Pancreas (tissue), 10 donors: Measurements from ENCODE around the gene LEAP2. TPM values are rescaled to one million over a fixed set of nuclear protein-coding genes. Genes with fewer than 3 reads are reported as not detected.

ENCODE experiments used
- ATAC-seq, 4 donors: fragments of 200-7000 bp; cut with Tn5 transposase; one replicate each; pipeline versions ENCODE4 v1.8.0 to v1.9.1; 2020; ENCODE audit warnings: mild to moderate bottlenecking in 4 of 4, moderate library complexity in 4 of 4
- DNase-seq, 6 donors: peaks; one replicate each; pipeline ENCODE4 v3.0.0-alpha.2; 2020
- FAIRE-seq: peaks from 2 replicates; lab custom pipeline; 2012; peaks lifted over from hg19 to GRCh38; lab: Jason Lieb, UNC
- H3K27ac ChIP-seq, 4 donors: fragments of 200-600 bp; sonication (generic); 1 replicate in 3 of 4; 2 replicates in 1 of 4; pipeline versions ENCODE4 v1.5.0 to v1.8.0; 2020
- H3K27me3 ChIP-seq, 4 donors: fragments of 200-600 bp; one replicate each; pipeline ENCODE4 v1.8.0; 2021
- H3K36me3 ChIP-seq, 3 donors: fragments of 200-600 bp; sonication (generic) in 1 of 3; one replicate each; pipeline versions ENCODE4 v1.5.0 to v1.8.0; 2020 to 2021
- H3K4me1 ChIP-seq, 3 donors: fragments of 200-600 bp; one replicate each; pipeline ENCODE4 v1.8.0; 2021
- H3K4me3 ChIP-seq, 4 donors: fragments of 200-600 bp; sonication (generic) in 2 of 4; one replicate each; pipeline versions ENCODE4 v1.5.0 to v1.8.0; 2020 to 2021
- H3K9me3 ChIP-seq, 4 donors: fragments of 200-600 bp; one replicate each; pipeline ENCODE4 v1.8.0; 2021
- WGBS, 2 donors: extraction: QIAGEN DNeasy Blood & Tissue Kit; methylation state at CpG; one replicate each; pipeline ENCODE4 v1.1.7; 2013; 5-methylcytosine and 5-hydroxymethylcytosine counted together
- intact Hi-C, 3 donors: fragments of 100-400 bp; cut with DNase I; formaldehyde crosslinking; loops; one replicate each; pipeline versions ENCODE4 v1.11.1 to v1.14.2; 2022
- polyA plus RNA-seq, 2 donors: library from polyadenylated mRNA; stranded (reverse); fragments of 200-250 nt; gene quantifications; one replicate each; pipeline ENCODE4 v1.2.3, GENCODE V29; 2013
- total RNA-seq, 6 donors: library from RNA; stranded (reverse); fragmentation: NEBNext Ultra II Directional in 4 of 6; extraction: Animal tissue kit (Norgen Biotek cat#: 25700) in 4 of 6; gene quantifications; one replicate each; pipeline versions ENCODE4 v1.2.1 to v1.2.4, GENCODE V29; 2021 to 2023
- TF ChIP-seq, protein P1 (sequence below), 4 donors: fragments of 200-600 bp; sonication (generic) in 3 of 4; IDR thresholded peaks; one replicate each; pipeline versions ENCODE4 v1.5.0 to v1.8.0; 2021; ENCODE audit warnings: antibody characterized with exemption in 4 of 4
- donor health status: healthy with polysubstance abuse.
- donor health status: DM: no; HTN: no; CAD: no; lungs with moderate emphysema.
- donor health status: DM: no; HTN: no; CAD: no.
- donor health status: control.
- donor health status: control.
- donor health status: Bipolar disorder and iron deficiency.
- donor health status: DM: yes; HTN: yes; CAD: no.
- donor health status: DM: no; HTN: no; CAD: no.
- donor health status: DM: no; HTN: no; CAD: no.
- donor health status: DM: yes; HTN: yes; CAD: no.

LEAP2 gene
- total and polyA plus RNA-seq, 8 donors, result 0.55 to 3.9 (median 1.4) TPM

DNA sequence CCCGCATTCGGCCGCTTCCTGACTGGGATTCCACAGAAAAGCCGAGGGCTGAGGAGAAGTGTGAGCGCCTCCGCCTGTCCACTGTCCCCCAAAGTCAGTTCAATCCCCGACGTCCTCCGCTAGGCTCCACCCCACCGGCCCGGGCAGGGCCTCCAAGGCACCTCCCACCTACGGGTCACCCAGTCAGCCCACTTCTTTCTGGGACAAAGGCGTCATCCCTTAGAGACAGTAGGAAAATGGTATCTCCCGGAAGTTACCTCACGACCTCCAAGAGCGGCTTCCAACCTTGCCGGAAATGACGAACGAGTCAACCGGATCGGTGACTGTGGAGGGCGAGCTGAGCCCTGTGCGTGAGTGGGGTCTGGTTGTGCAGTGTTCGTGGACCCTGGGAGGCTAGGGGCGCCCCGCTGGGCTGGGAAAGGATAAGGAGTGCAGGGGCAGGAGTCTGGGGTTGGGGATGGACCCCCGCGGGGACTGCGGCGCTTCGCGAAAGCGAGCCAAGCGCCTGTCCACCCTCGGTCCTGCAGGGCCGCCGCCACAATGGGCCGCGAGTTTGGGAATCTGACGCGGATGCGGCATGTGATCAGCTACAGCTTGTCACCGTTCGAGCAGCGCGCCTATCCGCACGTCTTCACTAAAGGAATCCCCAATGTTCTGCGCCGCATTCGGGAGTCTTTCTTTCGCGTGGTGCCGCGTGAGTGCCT is 7.0 kb upstream of the LEAP2 start, which contains the start of the genes GDF9 and UQCRQ:
Gene GDF9, minus strand, starts transcription at position 128 of the 704 bp plus-strand sequence. CDS start 1,936 bp downstream, outside the sequence.
Gene UQCRQ, plus strand, starts transcription at position 301 of the 704 bp plus-strand sequence. Its CDS starts 240 bp downstream, at position 541.
- peak; percentile 91 for FAIRE-seq
- H3K4me3 ChIP-seq, result peak within 1 kb of the TSS; percentile 62 to 90 (median 76)
- peaks cover 0 to 16% (median 0%) of the 10 kb centered on the region in 3 donors for H3K4me1 ChIP-seq
- TF ChIP-seq, protein P1, sequence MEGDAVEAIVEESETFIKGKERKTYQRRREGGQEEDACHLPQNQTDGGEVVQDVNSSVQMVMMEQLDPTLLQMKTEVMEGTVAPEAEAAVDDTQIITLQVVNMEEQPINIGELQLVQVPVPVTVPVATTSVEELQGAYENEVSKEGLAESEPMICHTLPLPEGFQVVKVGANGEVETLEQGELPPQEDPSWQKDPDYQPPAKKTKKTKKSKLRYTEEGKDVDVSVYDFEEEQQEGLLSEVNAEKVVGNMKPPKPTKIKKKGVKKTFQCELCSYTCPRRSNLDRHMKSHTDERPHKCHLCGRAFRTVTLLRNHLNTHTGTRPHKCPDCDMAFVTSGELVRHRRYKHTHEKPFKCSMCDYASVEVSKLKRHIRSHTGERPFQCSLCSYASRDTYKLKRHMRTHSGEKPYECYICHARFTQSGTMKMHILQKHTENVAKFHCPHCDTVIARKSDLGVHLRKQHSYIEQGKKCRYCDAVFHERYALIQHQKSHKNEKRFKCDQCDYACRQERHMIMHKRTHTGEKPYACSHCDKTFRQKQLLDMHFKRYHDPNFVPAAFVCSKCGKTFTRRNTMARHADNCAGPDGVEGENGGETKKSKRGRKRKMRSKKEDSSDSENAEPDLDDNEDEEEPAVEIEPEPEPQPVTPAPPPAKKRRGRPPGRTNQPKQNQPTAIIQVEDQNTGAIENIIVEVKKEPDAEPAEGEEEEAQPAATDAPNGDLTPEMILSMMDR (IDR thresholded peaks at IDR 0.05), result no peak
- H3K27ac ChIP-seq, result peak within 1 kb of the TSS; percentile 91 to 96 (median 94)
- ATAC-seq, result peak; percentile 97 to 99 (median 98)
- no peaks in the 10 kb centered on the region for H3K9me3 ChIP-seq
- no peaks in the 10 kb centered on the region for H3K27me3 ChIP-seq
- WGBS, 2 donors, result 0 to 1% methylated on average over 54 to 55 of the region's 55 CpGs
- peaks cover 0 to 3% (median 0%) of the 10 kb centered on the region in 3 donors for H3K36me3 ChIP-seq
- intact Hi-C loops, result no loop called here
- peak; percentile 89 to 99 (median 96) for DNase-seq

DNA sequence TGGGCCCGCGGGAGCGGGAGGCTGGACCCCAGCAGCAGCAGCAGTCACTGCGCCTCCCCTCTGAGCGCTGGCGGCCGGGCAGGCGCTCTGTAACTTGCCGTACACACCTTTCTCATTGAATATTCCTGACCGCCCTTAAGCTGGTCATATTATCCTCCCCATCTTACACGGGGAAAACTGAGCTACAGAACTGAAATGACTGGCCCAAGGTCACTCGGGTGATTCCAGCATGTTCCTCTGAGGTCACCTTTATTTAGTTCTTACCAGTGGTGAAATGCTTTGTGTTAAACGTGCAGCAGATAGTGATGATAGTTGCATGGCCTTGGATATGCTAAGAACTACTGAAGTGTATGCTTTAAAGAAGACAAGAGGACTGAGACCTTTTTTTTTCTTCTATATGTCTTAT is 6.4 kb upstream of the LEAP2 start:
- FAIRE-seq (no peak), DNase-seq (no peak), ATAC-seq (peak in 1 of 4 donors; percentile 14)
- Histone ChIP-seq H3K36me3 (peaks cover 0 to 3% (median 0%) of the 10 kb centered on the region in 3 donors), H3K4me3 (peak overlapping the region; percentile 62 to 90 (median 76)), H3K27ac (peak overlapping the region; percentile 91 to 96 (median 94)), H3K9me3 (no peaks in the 10 kb centered on the region), H3K27me3 (no peaks in the 10 kb centered on the region), H3K4me1 (peaks cover 0 to 17% (median under 1%) of the 10 kb centered on the region in 3 donors)
- intact Hi-C loops, result no loop called here
- TF ChIP-seq, protein P1 (IDR thresholded peaks at IDR 0.05), result no peak
- WGBS, 2 donors, result 0 to 1% methylated on average over 13 of the region's 13 CpGs

DNA sequence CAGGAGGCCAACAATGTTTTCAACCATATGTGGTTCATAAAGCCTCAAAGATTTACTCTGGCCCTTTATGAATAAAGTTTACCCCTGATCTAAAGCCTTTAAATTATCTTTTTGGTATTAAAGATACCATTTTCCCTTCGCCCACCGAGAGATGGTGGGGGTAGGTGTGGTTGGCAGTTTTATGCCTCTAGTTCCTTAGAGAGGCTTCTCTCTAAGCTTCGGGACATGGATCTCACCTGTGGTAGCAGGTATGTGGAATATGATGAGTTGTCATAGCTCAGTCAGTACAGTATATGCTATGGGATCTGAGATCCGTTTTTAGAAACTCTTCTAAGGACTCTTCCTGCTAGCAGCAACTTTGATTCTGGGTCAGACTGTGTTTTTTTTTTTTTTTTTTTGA is 4.7 kb upstream of the LEAP2 start:
- no peak for ATAC-seq
- H3K27ac ChIP-seq, result no peak overlapping the region
- intact Hi-C loops, result no loop called here

DNA sequence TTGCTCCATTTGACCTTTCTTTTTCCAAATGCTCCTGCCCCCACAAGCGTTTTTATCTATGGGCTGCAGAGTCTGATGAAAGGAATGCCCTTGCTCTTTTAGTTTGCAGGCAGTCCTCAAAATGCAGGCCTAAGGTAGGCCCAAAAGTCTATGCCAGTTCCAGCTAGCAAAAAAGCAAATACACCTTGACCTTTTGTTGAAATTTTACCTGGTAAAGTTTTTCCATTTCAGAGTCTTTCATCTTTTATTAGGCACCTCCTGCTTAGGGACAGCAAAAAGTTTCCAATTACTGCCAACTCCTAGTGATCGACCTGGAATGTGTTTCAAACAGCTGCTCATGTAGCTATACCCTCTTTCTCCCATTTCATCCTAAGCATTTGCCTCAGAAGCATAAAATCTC is 2.7 kb upstream of the LEAP2 start:
- DNase-seq (no peak), FAIRE-seq (no peak), ATAC-seq (no peak)
- 25 to 29% methylated on average over 2 of the region's 2 CpGs for WGBS, 2 donors
- intact Hi-C loops, result no loop called here
- no peaks in the 10 kb centered on the region for H3K9me3 ChIP-seq
- peaks cover 0 to 3% (median 0%) of the 10 kb centered on the region in 3 donors for H3K36me3 ChIP-seq
- peak overlapping the region in 1 of 4 donors; percentile 5 for H3K27ac ChIP-seq
- peaks cover 7 to 31% (median 12%) of the 10 kb centered on the region in 3 donors for H3K4me1 ChIP-seq
- TF ChIP-seq, protein P1 (IDR thresholded peaks at IDR 0.05), result no peak
- no peaks in the 10 kb centered on the region for H3K27me3 ChIP-seq
- no peak overlapping the region for H3K4me3 ChIP-seq

More for the DNA sequence above, 4.7 kb upstream of the LEAP2 start:
- Histone ChIP-seq H3K36me3 (peaks cover 0 to 3% (median 0%) of the 10 kb centered on the region in 3 donors), H3K4me3 (no peak overlapping the region), H3K4me1 (peaks cover 7 to 30% (median 12%) of the 10 kb centered on the region in 3 donors), H3K27me3 (no peaks in the 10 kb centered on the region), H3K9me3 (no peaks in the 10 kb centered on the region)
- no peak for DNase-seq
- TF ChIP-seq, protein P1 (IDR thresholded peaks at IDR 0.05), result no peak
- no peak for FAIRE-seq
- WGBS, 2 donors, result 82 to 87% methylated on average over 4 of the region's 4 CpGs
